CD4-positive, alpha-beta T cell treated with Interleukin-1 beta for 1 hour (primary cell): ENCODE data around the gene RBP3.

Source experiments
- DNase-seq, 2 donors: peaks; one replicate each; pipeline ENCODE4 v3.0.0-alpha.2; 2020 to 2022

The RBP3 gene

DNA sequence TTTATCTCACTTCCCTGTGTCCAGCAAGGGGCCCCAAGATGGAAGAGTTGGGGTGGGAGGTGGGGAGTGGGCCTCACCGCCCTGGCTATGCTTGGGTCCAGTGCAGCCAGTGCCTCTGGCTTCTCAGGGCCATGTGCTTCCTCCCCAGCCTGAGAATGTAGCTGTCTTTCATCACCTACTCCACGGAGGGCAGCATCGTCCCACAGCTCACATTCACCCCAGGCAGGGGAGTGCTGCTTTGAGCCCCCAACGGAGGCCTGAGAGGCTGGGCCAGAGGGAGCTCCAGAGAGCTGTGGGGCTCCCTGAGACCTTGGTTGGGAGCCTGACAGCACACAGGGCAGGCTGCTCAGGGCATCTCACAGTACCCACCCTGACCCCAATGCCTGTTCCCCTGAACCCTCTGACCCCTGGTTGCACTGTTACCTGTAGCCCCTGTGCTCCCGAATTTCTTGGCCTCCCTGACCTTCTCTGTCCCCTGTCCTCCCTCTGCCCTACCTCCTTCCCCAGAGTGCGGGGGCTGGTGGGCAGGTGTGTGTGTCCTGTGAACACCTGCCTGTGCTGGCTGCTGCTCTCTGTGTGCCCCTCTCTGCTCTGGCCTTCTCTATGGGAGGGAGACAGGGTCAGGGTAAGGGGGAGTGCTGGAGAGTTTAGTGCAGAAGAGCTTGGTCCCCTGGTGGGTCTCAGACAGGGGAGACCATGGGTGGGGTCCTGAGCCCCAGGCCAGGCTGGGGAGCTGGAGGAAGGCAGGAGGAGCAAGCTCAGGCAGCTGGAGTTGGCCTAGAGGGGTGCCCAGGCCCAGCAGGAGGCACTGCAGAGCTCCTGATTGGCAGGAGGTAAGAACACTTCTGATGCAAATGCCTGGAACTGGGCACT lies 55.5 kb downstream of the RBP3 start:
- DNase-seq = no peak

DNA sequence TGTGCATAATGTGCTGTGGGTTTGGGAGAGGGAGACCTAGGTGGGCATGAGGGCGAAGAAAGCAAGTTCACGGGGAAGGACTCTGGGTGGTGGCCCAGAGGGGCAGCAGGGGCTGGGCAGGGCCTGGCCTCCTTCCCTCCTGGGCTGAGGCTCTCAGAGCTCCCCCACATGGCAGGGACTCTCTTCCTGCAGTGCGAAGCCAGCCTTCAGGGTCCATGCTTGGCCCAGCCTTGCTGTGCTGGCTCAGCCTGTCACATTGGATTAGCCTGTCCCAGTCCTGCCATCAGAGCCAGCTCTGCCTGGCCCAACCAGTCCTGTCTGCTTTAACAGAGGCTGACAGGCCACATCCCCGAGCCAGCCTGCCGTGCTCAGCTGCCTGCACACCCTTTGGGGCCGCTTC lies 56.3 kb downstream of the RBP3 start:
- no peak for DNase-seq

GRCh38 chr10:47404937-47405336 lies 56.8 kb downstream of the RBP3 start:
- no peak for DNase-seq

DNA sequence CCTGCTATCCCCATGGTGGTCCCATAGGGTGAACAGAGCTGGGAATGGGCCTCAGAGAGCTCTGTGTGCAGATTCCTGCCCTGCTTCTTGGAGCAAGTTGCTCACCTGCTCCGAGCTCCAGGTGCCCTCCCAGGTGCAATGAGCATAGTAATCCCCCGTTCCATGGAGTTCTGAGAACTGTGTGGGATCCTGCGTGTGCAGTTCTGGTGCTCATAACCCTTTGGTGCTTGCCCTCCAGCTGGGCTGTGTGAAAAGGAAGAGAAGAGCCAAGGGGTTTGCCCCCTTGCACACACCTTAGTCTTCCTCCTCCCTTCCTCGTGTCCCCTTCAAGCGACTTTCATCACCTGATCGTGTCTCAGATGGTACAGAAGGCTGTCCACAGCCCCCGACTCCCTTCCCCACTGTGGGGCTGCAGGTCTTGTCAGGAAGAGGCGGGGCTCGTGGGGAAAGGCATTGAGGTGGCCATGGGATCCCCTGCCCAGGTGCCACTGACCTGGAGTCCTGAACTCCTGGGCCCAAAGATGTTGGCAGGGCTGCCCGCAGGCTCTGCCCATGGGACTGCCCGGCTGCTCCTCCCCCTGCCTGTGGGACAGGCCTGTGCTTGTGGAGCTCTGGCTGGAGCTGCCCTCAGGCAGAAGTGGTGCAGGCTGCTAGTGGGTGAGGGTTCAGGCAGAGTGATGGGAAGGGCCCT lies 57.8 kb downstream of the RBP3 start:
- no peak for DNase-seq

DNA sequence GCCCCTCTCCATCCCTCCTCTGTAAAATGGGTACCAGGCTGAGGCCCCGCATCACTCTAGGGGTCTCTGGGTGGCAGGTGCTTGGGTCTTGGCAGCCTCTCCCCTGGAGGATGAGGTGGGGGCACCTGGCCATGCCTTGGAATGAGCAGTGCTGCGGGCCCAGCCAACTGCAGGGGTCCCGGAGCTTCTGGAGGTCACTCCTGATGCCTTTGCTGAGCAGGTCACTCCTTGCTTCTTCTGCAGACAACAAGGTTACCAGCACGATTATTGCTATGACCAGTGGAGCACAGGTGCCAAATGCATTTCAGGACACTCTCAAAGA lies 58.3 kb downstream of the RBP3 start:
- DNase-seq = no peak

DNA sequence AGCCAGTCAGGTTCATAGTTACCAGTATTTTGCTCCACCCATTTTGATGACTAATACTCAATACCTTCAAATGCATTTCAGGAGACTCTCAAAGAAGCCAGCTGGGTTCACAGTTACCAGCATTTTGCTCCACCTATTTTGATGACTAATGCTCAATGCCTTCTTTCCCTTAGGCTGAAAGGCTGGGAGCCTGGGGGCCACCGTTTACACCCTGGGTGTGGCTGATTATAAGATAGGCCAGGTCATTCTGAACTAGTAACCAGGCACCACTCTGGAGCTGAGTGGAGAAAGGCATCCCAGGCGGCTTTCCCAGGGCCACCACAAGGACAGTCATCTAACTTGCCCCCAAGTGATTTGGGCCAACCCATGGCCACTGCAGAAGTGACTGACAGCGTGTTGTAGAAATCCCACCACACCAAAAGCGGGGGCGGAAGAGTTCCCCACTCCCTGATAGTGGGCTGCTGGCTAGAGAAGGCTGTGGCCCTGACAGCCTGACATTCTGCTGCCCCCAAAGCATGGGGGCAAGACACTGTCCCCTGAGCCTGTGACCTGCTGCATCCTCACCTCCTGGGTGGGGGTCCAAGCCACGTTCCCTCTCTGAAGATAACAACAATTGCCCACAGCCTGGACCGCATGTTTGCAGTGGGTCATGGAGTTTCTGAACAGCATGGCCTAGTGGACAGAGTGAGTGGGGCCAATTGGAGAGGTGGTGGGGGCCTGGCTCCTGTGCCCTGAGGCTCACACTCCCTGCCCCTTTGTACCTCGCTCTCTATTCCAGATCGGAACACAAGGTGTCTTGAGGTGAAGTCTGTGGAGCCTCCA lies 58.9 kb downstream of the RBP3 start:
- no peak for DNase-seq
